Measurements from ENCODE around the gene RPS14. TPM values are rescaled to one million over a fixed set of nuclear protein-coding genes. Genes with fewer than 3 reads are reported as not detected.

RPS14 gene
- polyA plus RNA-seq, 4 donors, result 2,525 to 5,825 (median 4,194) TPM

DNA sequence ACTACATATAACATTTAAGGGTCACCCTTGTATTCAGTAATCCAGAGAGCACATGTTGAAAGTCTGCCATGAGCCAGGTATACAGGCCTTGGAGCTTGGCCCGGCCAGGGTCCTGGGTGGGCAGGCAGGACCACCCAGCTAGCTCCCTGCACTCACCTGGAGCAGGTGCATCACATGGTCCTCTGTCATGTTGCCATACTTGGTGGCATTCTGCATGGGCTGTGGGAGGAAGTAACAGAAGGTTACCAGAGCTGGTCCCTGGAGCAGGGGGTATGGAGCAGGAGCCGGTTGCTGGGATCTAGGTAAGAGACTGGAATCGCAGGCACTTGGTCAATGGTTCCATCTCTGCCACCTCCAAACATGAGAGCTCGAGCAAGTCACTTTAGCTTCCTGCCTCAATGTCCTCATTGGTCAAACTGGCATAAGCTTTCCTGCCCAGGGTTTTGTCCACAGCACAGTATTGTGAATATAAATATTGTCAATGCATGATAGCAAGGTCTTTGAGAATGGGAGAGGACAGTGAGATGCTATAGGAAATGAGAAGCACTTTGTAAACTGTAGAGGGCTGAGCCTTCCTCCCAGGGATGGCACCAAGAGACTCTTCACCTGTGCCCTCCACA, 43.3 kb downstream of the RPS14 start:
- Histone ChIP-seq H3K4me3 (ENCODE audit: low read depth in 1 of 3, low read length in 3 of 3) (no peak overlapping the region), H3K27ac (ENCODE audit: low read depth in 1 of 3, low read length in 2 of 3) (no peak overlapping the region), H3K4me1 (ENCODE audit: control insufficient read depth in 3 of 3, insufficient read depth in 2 of 3, low read depth in 1 of 3, low read length in 2 of 3) (peaks cover 0 to 9% (median 0%) of the 10 kb centered on the region in 3 donors), H3K9me3 (ENCODE audit: control insufficient read depth in 2 of 2, insufficient read depth in 1 of 2, low read depth in 1 of 2, low read length in 1 of 2) (no peaks in the 10 kb centered on the region), H3K36me3 (ENCODE audit: control insufficient read depth in 3 of 3, insufficient read depth in 2 of 3, low read depth in 1 of 3, low read length in 3 of 3) (peaks cover 3 to 60% (median 23%) of the 10 kb centered on the region in 3 donors), H3K27me3 (ENCODE audit: control insufficient read depth in 3 of 3, insufficient read depth in 3 of 3, low read length in 3 of 3) (no peaks in the 10 kb centered on the region)
- WGBS, 3 donors, result 88 to 93% (median 89%) methylated on average over 4 of the region's 4 CpGs
- no peak for FAIRE-seq
- DNase-seq, result no peak

DNA sequence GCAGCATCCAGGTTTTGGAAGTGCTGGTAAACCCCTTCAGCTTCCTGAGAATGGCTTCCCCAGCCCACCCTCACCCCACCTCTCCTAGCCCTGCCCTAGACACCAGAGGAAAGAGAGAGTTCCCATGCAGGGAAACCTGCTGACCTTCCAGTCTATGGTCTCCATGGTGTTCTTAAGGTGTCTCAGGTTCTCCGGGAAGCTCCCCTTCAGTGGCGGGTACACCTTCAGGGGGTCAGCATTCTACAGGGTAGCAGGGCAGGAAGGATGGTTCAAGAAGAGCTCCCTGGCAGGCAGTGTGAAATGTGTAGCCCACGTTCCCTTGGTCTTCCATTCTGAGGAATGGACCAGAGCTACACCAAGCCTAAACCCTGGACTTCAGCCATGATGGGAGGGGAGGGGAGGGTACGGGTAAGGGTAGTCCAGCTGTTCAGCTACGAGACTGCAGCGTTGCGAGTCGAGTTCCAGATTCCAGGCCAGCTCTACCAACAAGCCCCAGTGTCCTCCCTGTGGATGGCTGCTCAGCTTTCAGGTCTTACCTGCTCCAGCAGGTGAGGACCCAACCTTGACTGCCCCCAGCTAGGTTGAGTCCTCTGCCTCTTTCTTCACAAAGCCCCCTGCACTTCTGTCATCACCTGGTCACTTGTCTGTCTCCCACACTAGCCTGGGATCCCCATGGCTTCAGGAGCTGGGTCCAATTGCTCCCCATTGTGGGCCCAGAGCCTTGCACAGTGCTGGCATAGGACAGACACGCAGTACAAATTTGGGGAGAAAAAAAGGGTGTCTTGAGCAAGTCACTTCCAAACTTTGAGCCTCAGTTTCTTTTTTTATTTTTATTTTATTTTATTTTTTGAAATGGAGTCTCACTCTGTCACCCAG, 44.4 kb downstream of the RPS14 start:
- Histone ChIP-seq H3K4me1 (ENCODE audit: control insufficient read depth in 3 of 3, insufficient read depth in 2 of 3, low read depth in 1 of 3, low read length in 2 of 3) (peaks cover 0 to 3% (median 0%) of the 10 kb centered on the region in 3 donors), H3K27me3 (ENCODE audit: control insufficient read depth in 3 of 3, insufficient read depth in 3 of 3, low read length in 3 of 3) (no peaks in the 10 kb centered on the region), H3K9me3 (ENCODE audit: control insufficient read depth in 2 of 2, insufficient read depth in 1 of 2, low read depth in 1 of 2, low read length in 1 of 2) (no peaks in the 10 kb centered on the region), H3K4me3 (ENCODE audit: low read depth in 1 of 3, low read length in 3 of 3) (no peak overlapping the region), H3K36me3 (ENCODE audit: control insufficient read depth in 3 of 3, insufficient read depth in 2 of 3, low read depth in 1 of 3, low read length in 3 of 3) (peaks cover 3 to 71% (median 29%) of the 10 kb centered on the region in 3 donors), H3K27ac (ENCODE audit: low read depth in 1 of 3, low read length in 2 of 3) (no peak overlapping the region)
- FAIRE-seq, result no peak
- 75 to 89% (median 88%) methylated on average over 9 of the region's 9 CpGs for WGBS, 3 donors
- no peak for DNase-seq

DNA sequence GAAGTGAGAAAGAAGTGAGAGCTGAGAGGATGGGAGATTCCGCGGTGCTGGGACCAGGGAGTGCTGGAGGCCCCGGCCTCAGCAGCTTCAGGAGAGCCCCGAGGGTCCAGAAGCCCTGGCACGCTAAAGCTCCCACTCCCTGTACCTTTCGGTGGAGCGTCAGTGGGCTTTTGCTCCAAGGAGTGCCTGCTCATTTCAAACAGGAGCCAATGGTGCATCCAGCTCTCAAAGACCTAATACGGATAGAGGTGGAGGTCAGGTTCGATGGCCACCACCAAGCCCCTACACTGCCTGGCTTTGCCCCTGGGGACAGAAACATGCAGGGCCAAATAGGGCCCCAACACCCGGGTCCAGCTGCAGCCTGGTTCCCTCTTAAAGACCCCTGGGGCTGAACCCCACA, 45.0 kb downstream of the RPS14 start:
- Histone ChIP-seq H3K36me3 (ENCODE audit: control insufficient read depth in 3 of 3, insufficient read depth in 2 of 3, low read depth in 1 of 3, low read length in 3 of 3) (peaks cover 3 to 77% (median 33%) of the 10 kb centered on the region in 3 donors), H3K4me3 (ENCODE audit: low read depth in 1 of 3, low read length in 3 of 3) (no peak overlapping the region), H3K4me1 (ENCODE audit: control insufficient read depth in 3 of 3, insufficient read depth in 2 of 3, low read depth in 1 of 3, low read length in 2 of 3) (no peaks in the 10 kb centered on the region), H3K27me3 (ENCODE audit: control insufficient read depth in 3 of 3, insufficient read depth in 3 of 3, low read length in 3 of 3) (no peaks in the 10 kb centered on the region), H3K9me3 (ENCODE audit: control insufficient read depth in 2 of 2, insufficient read depth in 1 of 2, low read depth in 1 of 2, low read length in 1 of 2) (no peaks in the 10 kb centered on the region), H3K27ac (ENCODE audit: low read depth in 1 of 3, low read length in 2 of 3) (no peak overlapping the region)
- 91 to 93% (median 93%) methylated on average over 10 of the region's 10 CpGs for WGBS, 3 donors
- no peak for DNase-seq
- no peak for FAIRE-seq

DNA sequence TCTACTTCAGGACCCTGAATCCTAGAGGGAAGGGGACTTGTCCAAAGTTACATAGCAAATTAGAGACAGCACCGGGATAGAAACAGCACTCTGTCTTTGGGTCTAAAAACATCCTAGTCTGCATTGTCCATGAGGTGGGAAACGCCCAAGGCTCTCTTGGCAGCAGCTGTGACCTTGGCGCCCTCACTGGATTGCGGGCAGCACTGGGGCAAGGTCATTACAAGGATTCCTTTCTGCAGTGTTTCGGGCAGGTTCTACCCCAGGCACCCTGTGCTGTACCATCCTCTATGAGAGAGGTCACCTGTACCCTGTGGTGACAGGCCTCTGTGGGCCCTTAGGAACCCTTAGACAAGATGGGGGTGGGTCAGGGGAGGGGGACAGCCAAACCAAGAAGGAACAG, 45.4 kb downstream of the RPS14 start:
- H3K36me3 ChIP-seq (ENCODE audit: control insufficient read depth in 3 of 3, insufficient read depth in 2 of 3, low read depth in 1 of 3, low read length in 3 of 3), result peaks cover 3 to 81% (median 35%) of the 10 kb centered on the region in 3 donors
- no peaks in the 10 kb centered on the region for H3K4me1 ChIP-seq (ENCODE audit: control insufficient read depth in 3 of 3, insufficient read depth in 2 of 3, low read depth in 1 of 3, low read length in 2 of 3)
- FAIRE-seq (no peak), DNase-seq (no peak)
- H3K27me3 ChIP-seq (ENCODE audit: control insufficient read depth in 3 of 3, insufficient read depth in 3 of 3, low read length in 3 of 3), result no peaks in the 10 kb centered on the region
- WGBS, 3 donors, result 81 to 84% (median 82%) methylated on average over 5 of the region's 5 CpGs
- H3K27ac ChIP-seq (ENCODE audit: low read depth in 1 of 3, low read length in 2 of 3), result no peak overlapping the region
- H3K9me3 ChIP-seq (ENCODE audit: control insufficient read depth in 2 of 2, insufficient read depth in 1 of 2, low read depth in 1 of 2, low read length in 1 of 2), result no peaks in the 10 kb centered on the region
- H3K4me3 ChIP-seq (ENCODE audit: low read depth in 1 of 3, low read length in 3 of 3), result no peak overlapping the region

DNA sequence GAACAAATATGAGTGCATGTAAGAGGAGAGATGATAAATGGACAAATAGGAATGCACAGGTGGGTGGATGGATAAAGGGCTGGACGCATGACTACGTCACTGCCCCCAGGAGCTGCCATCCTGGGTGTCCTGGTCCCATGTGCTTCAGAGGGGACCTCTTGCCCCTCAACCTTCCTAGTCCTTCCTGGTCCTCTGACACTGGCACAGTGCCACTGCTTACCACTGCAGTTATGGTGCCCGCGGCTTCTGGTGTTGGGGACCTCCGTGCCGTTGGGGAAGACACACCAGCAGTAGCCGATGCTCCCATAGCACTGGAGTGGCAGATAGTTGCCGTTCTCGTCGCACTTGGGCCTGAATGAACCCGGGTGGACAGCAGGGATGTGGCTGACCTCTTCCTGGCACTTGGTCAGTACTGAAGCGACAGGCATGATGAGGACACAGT, 46.6 kb downstream of the RPS14 start:
- no peak for FAIRE-seq
- Histone ChIP-seq H3K27ac (ENCODE audit: low read depth in 1 of 3, low read length in 2 of 3) (no peak overlapping the region), H3K4me3 (ENCODE audit: low read depth in 1 of 3, low read length in 3 of 3) (no peak overlapping the region), H3K4me1 (ENCODE audit: control insufficient read depth in 3 of 3, insufficient read depth in 2 of 3, low read depth in 1 of 3, low read length in 2 of 3) (no peaks in the 10 kb centered on the region), H3K36me3 (ENCODE audit: control insufficient read depth in 3 of 3, insufficient read depth in 2 of 3, low read depth in 1 of 3, low read length in 3 of 3) (peaks cover 3 to 86% (median 37%) of the 10 kb centered on the region in 3 donors), H3K27me3 (ENCODE audit: control insufficient read depth in 3 of 3, insufficient read depth in 3 of 3, low read length in 3 of 3) (no peaks in the 10 kb centered on the region), H3K9me3 (ENCODE audit: control insufficient read depth in 2 of 2, insufficient read depth in 1 of 2, low read depth in 1 of 2, low read length in 1 of 2) (no peaks in the 10 kb centered on the region)
- no peak for DNase-seq
- WGBS, 3 donors, result 92 to 96% (median 92%) methylated on average over 12 of the region's 12 CpGs

DNA sequence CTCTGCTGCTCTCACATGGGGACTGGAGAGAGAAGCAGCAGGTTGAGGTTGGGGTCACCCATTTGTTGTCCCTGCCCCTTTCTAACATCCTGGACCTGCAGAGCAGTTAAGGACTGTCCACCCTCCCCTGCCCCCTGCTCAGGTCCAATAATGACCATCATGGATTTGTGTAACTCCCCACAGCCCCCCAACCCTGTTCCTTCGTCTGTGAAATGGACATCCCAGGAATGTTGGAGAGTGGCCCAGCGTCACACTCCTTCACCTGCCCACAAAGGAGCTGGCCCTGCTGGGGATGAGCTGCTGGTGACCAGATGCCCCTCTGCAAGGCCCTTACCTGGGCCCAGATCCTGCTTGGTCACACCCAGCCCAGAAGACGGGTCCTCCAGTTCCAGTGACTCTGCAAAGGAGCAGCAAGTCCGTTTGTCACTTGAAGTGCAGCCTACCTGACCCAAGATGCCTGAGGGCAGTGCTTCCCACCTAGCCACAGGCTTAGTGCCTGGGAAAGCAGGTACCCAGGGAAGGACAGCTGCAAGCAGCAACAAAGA, 47.2 kb downstream of the RPS14 start:
- H3K27ac ChIP-seq (ENCODE audit: low read depth in 1 of 3, low read length in 2 of 3), result no peak overlapping the region
- H3K4me1 ChIP-seq (ENCODE audit: control insufficient read depth in 3 of 3, insufficient read depth in 2 of 3, low read depth in 1 of 3, low read length in 2 of 3), result no peaks in the 10 kb centered on the region
- FAIRE-seq, result no peak
- DNase-seq, result no peak
- no peaks in the 10 kb centered on the region for H3K9me3 ChIP-seq (ENCODE audit: control insufficient read depth in 2 of 2, insufficient read depth in 1 of 2, low read depth in 1 of 2, low read length in 1 of 2)
- H3K36me3 ChIP-seq (ENCODE audit: control insufficient read depth in 3 of 3, insufficient read depth in 2 of 3, low read depth in 1 of 3, low read length in 3 of 3), result peaks cover 3 to 92% (median 37%) of the 10 kb centered on the region in 3 donors
- no peak overlapping the region for H3K4me3 ChIP-seq (ENCODE audit: low read depth in 1 of 3, low read length in 3 of 3)
- WGBS, 3 donors, result 76 to 80% (median 77%) methylated on average over 4 of the region's 4 CpGs
- H3K27me3 ChIP-seq (ENCODE audit: control insufficient read depth in 3 of 3, insufficient read depth in 3 of 3, low read length in 3 of 3), result no peaks in the 10 kb centered on the region

DNA sequence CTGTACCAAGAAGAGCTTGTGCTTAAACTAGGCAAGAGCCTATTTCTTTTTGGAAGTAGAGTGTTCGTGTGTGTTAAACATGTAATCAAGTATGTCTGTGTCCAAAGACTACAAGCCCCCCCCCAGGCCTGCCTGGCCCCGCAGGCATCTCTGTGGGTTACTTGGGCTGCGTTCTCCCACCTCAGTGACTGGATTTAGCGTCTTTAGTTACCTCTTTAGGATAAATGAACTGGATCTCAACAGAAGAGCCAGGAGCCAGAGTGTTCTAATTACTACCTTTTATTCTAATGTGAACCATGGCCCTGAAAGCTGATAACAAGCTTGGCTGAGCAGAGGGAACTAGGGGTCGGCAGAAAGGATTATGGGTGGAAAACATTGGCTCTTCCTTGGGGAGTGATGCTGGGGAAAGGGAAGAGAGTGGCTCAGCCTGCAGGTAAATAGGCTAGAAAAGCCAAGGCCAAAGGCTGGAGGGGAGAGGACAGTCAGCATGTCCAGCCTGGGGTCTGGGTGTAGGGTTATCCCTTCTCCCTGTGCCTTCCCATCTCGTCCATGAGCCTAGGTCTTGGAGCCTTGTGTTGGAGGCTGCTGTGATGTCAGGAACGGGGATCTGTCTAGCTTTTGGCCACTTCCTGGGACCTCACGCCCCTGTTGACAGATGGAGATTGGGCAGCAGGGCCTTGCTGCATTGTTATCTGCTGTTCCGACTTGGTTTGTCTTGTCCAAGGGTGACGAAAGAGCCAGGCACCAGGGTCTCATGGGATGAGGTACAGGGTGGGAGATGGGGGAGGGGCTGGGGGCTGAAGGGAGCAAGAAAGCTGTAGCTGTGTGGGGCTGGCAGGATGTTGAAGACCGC, 47.9 kb downstream of the RPS14 start:
- whole genome bisulfite sequencing, 3 donors, result 73 to 80% (median 76%) methylated on average over 11 of the region's 11 CpGs
- Histone ChIP-seq H3K9me3 (ENCODE audit: control insufficient read depth in 2 of 2, insufficient read depth in 1 of 2, low read depth in 1 of 2, low read length in 1 of 2) (no peaks in the 10 kb centered on the region), H3K36me3 (ENCODE audit: control insufficient read depth in 3 of 3, insufficient read depth in 2 of 3, low read depth in 1 of 3, low read length in 3 of 3) (peaks cover 3 to 94% (median 38%) of the 10 kb centered on the region in 3 donors), H3K4me1 (ENCODE audit: control insufficient read depth in 3 of 3, insufficient read depth in 2 of 3, low read depth in 1 of 3, low read length in 2 of 3) (no peaks in the 10 kb centered on the region), H3K4me3 (ENCODE audit: low read depth in 1 of 3, low read length in 3 of 3) (no peak overlapping the region), H3K27me3 (ENCODE audit: control insufficient read depth in 3 of 3, insufficient read depth in 3 of 3, low read length in 3 of 3) (no peaks in the 10 kb centered on the region), H3K27ac (ENCODE audit: low read depth in 1 of 3, low read length in 2 of 3) (no peak overlapping the region)
- DNase-seq, result no peak
- no peak for FAIRE-seq

DNA sequence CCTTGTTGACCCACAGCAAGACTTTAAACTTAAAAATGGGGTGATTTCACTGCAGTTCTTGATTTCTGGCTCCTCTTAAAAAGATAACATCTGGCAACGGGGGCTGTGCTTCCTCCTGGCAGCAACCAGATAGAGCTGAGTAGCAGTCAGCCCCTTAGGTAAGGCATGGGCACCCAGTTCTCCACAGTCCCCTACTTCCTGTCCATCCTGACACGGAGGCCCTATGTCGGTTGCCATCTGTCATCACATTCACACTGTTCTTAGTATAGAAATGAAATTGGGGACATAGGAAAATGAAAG, 48.5 kb downstream of the RPS14 start:
- DNase-seq (no peak), FAIRE-seq (no peak)
- Histone ChIP-seq H3K36me3 (ENCODE audit: control insufficient read depth in 3 of 3, insufficient read depth in 2 of 3, low read depth in 1 of 3, low read length in 3 of 3) (peaks cover 5 to 94% (median 40%) of the 10 kb centered on the region in 3 donors), H3K9me3 (ENCODE audit: control insufficient read depth in 2 of 2, insufficient read depth in 1 of 2, low read depth in 1 of 2, low read length in 1 of 2) (no peaks in the 10 kb centered on the region), H3K4me1 (ENCODE audit: control insufficient read depth in 3 of 3, insufficient read depth in 2 of 3, low read depth in 1 of 3, low read length in 2 of 3) (no peaks in the 10 kb centered on the region), H3K27me3 (ENCODE audit: control insufficient read depth in 3 of 3, insufficient read depth in 3 of 3, low read length in 3 of 3) (no peaks in the 10 kb centered on the region), H3K27ac (ENCODE audit: low read depth in 1 of 3, low read length in 2 of 3) (no peak overlapping the region), H3K4me3 (ENCODE audit: low read depth in 1 of 3, low read length in 3 of 3) (no peak overlapping the region)
- WGBS, 3 donors, result 51 to 72% (median 65%) methylated on average over 3 of the region's 3 CpGs

Measured in small intestine (tissue), 7 donors.